Vagina (tissue), 2 donors: ENCODE results near the gene TNFRSF13B. TPM values are rescaled to one million over a fixed set of nuclear protein-coding genes. Genes with fewer than 3 reads are reported as not detected.

ENCODE experiments used
- DNase-seq, 2 donors: peaks; one replicate each; pipeline ENCODE4 v3.0.0-alpha.2; 2017; ENCODE audit errors: extremely low spot score in 2 of 2
- H3K27ac ChIP-seq: fragments of 200-600 bp; sonication (generic); one replicate; pipeline ENCODE4 v1.5.1; 2019
- H3K27me3 ChIP-seq: fragments of 200-600 bp; sonication (generic); one replicate; pipeline ENCODE4 v1.5.1; 2019
- H3K36me3 ChIP-seq, 2 donors: fragments of 200-600 bp; sonication (generic); one replicate each; pipeline ENCODE4 v1.5.1; 2017 to 2019
- H3K4me1 ChIP-seq: fragments of 200-600 bp; sonication (generic); one replicate; pipeline ENCODE4 v1.5.1; 2019
- H3K4me3 ChIP-seq, 2 donors: fragments of 200-600 bp; sonication (generic); 1 replicate in 1 of 2; 2 replicates in 1 of 2; pipeline ENCODE4 v1.5.1; 2016 to 2019
- H3K9me3 ChIP-seq: fragments of 200-600 bp; sonication (generic); one replicate; pipeline ENCODE4 v1.5.1; 2019
- POLR2A ChIP-seq, 2 donors: fragments of 450-650 bp; IDR thresholded peaks; one replicate each; pipeline ENCODE4 v1.6.1; 2017; ENCODE audit warnings: antibody characterized with exemption in 2 of 2, mild to moderate bottlenecking in 2 of 2, moderate library complexity in 2 of 2
- POLR2AphosphoS5 ChIP-seq, 2 donors: sonication (generic); formaldehyde crosslinking; IDR thresholded peaks; one replicate each; pipeline ENCODE4 v1.9.0; 2017; ENCODE audit warnings: antibody characterized with exemption in 2 of 2, mild to moderate bottlenecking in 2 of 2, low read depth in 1 of 2; ENCODE audit not compliant: insufficient read depth in 1 of 2
- intact Hi-C: fragments of 100-400 bp; cut with DNase I; formaldehyde crosslinking; loops from one replicate; pipeline ENCODE4 v1.15.1; 2023
- total RNA-seq: library from RNA; depleted of rRNA; stranded (reverse); fragments of >200 nt; gene quantifications from one replicate; pipeline ENCODE4 v1.2.3, GENCODE V29; 2016
- TF ChIP-seq, protein P1 (sequence below), 3 experiments: fragments of 450-650 bp in 2 of 3; fragments of 200-600 bp in 1 of 3; sonication (generic) in 1 of 3; IDR thresholded peaks; one replicate each; pipeline ENCODE4 v1.5.1; 2017 to 2019; ENCODE audit warnings: antibody characterized with exemption in 3 of 3, mild to moderate bottlenecking in 2 of 3, moderate library complexity in 2 of 3

Gene TNFRSF13B
- total RNA-seq, 1 donor from 2014 or later, result not detected

DNA sequence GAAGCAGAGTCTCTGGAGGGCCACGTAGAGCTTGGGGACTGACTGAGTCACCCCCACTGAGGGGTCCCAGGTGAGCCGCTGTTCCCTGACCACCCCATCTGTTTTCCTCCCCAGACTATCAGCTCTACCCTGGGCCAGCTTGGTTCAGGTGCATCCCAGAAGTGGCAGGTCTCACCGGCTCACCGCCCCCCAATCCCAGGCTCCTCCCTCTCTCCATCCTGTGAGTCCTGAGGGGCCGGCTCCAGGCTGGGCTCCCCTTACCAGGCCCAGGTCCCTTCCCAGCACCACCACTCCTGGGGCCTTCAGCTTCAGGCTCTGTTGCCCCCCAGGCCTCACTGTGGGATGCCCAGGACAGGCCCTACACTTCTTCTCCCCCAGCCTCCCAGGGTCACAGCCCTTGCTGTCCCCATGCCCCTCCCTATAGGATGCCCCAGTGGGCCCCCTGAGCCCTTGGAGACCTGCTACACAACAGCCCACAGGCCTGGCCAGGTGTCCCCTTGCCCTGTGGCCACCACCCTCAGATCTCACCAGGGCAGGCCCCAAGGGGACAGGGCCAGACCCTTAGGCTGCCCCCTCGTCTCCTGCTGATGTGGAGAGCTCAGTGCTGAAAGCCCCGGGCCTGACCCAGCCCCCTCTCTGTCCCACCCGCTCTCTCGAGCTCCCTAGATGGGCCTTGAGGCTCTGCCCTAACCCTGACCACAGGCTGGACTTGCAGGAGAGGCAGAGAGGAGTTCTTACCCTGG lies 40.4 kb downstream of the TNFRSF13B start:
- no peaks in the 10 kb centered on the region for H3K36me3 ChIP-seq
- TF ChIP-seq, protein P1, sequence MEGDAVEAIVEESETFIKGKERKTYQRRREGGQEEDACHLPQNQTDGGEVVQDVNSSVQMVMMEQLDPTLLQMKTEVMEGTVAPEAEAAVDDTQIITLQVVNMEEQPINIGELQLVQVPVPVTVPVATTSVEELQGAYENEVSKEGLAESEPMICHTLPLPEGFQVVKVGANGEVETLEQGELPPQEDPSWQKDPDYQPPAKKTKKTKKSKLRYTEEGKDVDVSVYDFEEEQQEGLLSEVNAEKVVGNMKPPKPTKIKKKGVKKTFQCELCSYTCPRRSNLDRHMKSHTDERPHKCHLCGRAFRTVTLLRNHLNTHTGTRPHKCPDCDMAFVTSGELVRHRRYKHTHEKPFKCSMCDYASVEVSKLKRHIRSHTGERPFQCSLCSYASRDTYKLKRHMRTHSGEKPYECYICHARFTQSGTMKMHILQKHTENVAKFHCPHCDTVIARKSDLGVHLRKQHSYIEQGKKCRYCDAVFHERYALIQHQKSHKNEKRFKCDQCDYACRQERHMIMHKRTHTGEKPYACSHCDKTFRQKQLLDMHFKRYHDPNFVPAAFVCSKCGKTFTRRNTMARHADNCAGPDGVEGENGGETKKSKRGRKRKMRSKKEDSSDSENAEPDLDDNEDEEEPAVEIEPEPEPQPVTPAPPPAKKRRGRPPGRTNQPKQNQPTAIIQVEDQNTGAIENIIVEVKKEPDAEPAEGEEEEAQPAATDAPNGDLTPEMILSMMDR (IDR thresholded peaks at IDR 0.05), result no peak
- TF ChIP-seq POLR2A (IDR thresholded peaks at IDR 0.05) (no peak), POLR2AphosphoS5 (IDR thresholded peaks at IDR 0.05; ENCODE audit: insufficient read depth in 1 of 2, low read depth in 1 of 2) (no peak)
- H3K27ac ChIP-seq, result no peak overlapping the region
- no peaks in the 10 kb centered on the region for H3K4me1 ChIP-seq
- no peak for DNase-seq
- H3K27me3 ChIP-seq, result no peaks in the 10 kb centered on the region
- no peak overlapping the region for H3K4me3 ChIP-seq
- no peaks in the 10 kb centered on the region for H3K9me3 ChIP-seq
- intact Hi-C loops, result no loop called here

DNA sequence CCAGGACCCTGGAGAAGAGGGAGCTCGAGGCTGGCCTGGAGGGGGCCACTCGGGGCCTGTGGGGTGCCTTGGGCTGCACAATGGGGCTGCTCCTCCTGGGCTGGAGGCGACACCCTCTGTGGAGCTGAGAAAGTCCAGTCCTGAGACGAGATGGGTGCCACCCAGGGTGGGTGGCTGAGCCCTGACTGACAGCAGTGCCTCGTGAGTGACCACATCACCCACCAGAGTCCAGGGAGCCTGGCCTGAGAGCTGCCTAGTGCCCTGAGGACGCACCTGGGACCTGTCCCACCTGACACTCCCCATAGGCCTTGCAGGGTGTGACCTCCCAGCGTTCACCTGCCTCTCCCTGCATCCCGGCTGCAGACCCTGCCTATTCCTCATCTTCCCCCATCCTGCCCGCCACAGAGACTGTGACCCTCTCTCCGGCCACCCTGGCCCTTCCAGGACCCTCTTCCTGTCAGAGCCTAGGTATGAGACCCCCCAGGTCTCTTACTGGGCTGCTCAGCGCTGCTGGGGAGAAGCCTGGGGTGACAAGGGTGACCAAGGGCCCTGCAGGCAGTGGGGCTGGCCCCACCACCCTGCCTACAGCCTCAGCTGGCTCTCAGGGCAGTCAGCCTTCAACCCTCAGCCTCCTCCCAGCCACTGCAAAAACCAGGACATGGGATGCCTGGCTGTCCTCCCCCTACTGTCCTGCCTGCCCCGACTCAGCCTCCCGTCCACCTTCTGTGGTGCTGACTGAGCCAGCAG lies 41.2 kb downstream of the TNFRSF13B start:
- intact Hi-C loops, result no loop called here
- TF ChIP-seq POLR2AphosphoS5 (IDR thresholded peaks at IDR 0.05; ENCODE audit: insufficient read depth in 1 of 2, low read depth in 1 of 2) (no peak), POLR2A (IDR thresholded peaks at IDR 0.05) (no peak)
- TF ChIP-seq, protein P1 (IDR thresholded peaks at IDR 0.05), result no peak
- Histone ChIP-seq H3K36me3 (no peaks in the 10 kb centered on the region), H3K9me3 (no peaks in the 10 kb centered on the region), H3K4me3 (no peak overlapping the region), H3K27me3 (no peaks in the 10 kb centered on the region), H3K27ac (no peak overlapping the region), H3K4me1 (no peaks in the 10 kb centered on the region)
- no peak for DNase-seq

DNA sequence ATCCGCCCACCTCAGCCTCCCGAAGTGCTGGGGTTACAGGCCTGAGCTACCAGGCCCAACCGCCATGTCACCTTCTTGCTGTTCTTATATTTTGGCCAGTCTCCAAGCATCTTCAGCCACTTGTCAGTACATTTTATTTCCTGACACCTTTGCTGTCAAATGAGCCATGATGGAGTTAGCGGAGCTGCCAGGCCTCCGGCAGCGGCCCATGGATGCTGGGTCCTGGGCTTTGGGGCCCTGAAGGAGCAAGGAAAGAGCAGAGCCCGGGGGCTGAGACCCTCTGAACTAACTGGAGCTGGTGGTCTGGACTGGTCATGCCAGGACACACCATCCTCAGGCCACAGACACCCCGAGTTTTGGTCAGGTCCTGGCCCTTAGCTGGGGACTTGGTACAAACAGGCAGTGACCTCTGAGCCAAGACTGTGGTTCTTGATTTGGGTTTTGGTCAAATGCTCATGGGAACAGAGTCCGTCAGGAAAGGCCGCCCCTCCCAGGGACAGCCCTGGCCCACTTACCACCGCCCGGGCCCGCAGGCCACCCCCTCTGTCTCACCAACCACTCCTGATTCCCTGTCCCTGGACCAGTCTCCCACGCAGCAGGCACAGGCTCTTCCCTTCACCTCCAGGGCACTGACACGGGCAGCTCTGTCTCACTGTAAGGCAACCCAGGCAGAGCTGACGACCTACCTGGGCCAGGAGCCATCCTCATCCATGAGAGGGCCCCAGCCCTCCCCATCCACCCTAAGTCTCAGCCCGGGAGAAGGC lies 42.0 kb downstream of the TNFRSF13B start:
- no peaks in the 10 kb centered on the region for H3K9me3 ChIP-seq
- H3K36me3 ChIP-seq, result no peaks in the 10 kb centered on the region
- intact Hi-C loops, result no loop called here
- TF ChIP-seq, protein P1 (IDR thresholded peaks at IDR 0.05), result no peak
- TF ChIP-seq POLR2AphosphoS5 (IDR thresholded peaks at IDR 0.05; ENCODE audit: insufficient read depth in 1 of 2, low read depth in 1 of 2) (no peak), POLR2A (IDR thresholded peaks at IDR 0.05) (no peak)
- H3K27ac ChIP-seq, result no peak overlapping the region
- DNase-seq, result no peak
- no peaks in the 10 kb centered on the region for H3K27me3 ChIP-seq
- H3K4me3 ChIP-seq, result no peak overlapping the region
- H3K4me1 ChIP-seq, result no peaks in the 10 kb centered on the region

DNA sequence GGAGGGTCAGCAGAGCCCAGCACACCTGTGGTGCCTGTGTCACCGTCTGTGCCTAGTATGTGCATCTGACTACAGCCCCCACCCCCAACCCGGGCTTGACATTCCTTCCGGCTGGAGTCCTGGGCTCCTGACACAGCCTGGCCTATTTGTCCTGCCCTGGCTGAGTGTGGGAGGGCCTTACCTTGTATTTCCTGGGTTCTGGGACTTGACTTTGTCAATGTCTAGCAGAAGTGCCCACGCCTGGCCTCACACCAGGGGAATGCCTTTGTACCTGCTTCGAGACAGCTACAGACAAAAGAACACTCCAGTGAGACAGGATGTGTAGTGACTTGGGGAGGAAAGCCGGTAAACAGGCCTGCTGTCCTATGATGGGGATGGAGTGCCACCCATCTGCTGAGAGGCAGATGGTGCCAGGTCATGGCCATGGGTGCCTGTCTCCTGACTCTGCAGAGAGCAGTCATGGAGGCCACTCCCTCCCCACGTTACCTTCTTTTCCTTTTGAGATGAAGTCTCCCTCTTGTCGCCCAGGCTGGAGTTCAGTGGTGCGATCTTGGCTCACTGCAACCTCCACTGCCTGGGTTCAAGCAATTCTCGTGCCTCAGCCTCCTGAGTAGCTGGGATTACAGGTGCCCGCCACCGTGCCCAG lies 42.8 kb downstream of the TNFRSF13B start:
- Histone ChIP-seq H3K4me1 (no peaks in the 10 kb centered on the region), H3K9me3 (no peaks in the 10 kb centered on the region), H3K27ac (no peak overlapping the region), H3K36me3 (no peaks in the 10 kb centered on the region), H3K4me3 (no peak overlapping the region), H3K27me3 (no peaks in the 10 kb centered on the region)
- intact Hi-C loops, result no loop called here
- DNase-seq, result no peak
- TF ChIP-seq, protein P1 (IDR thresholded peaks at IDR 0.05), result no peak
- TF ChIP-seq POLR2A (IDR thresholded peaks at IDR 0.05), result no peak
- TF ChIP-seq POLR2AphosphoS5 (IDR thresholded peaks at IDR 0.05; ENCODE audit: insufficient read depth in 1 of 2, low read depth in 1 of 2), result no peak
